ENCODE results near the gene KHNYN.
A peak's percentile ranks its signal among the peaks of the same experiment; 100 is the strongest.
"Not testable (repeated sequence)": the region's sequence is repeated elsewhere in the genome, so short reads cannot be mapped to it uniquely, and the experiment has no call there.

The KHNYN gene

DNA sequence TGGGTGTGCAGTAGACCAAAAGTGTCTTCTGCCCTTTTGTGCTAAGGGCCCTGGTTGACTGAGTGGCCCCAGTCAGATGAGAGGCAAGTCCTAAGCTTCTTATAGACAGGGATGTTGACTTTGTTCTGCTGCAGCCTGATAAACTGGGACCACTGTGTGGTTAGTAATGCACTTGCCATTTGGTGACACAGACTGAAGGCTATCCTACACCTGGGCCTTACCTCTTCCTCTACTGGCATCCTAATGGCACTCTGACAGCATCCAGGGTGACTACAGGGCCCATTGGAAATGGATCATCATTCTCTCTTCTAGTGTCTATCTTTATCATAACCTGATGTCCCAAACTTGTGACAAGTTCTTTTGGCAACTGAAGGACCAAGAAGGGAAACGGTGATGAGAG is 9.5 kb downstream of the KHNYN start:
- no peak for DNase-seq

- no peak for DNase-seq
These were observed 10.3 kb downstream of the KHNYN start for GRCh38 chr14:24439830-24440605.

GRCh38 chr14:24440606-24441399 is 11.0 kb downstream of the KHNYN start:
- no peak for DNase-seq

DNA sequence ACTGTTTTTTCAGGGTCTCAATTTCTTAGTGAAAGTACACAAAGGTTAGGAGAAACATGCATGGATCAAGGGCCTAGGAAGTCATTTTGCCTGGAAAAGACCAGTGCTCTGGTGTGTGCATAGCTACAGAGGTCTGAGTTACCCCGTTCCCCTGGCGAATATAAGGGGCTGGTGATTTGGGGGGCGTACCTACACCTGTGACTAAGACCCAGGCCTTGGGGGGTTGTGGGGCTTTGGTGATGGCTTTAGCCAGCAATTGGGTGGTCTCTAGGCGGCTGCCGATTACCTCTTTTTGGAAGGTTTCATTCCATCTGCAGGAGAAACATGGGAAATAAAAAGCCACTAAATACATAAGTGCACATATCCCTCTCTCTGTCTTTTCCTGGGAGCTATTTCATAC is 11.7 kb downstream of the KHNYN start:
- no peak for DNase-seq

DNA sequence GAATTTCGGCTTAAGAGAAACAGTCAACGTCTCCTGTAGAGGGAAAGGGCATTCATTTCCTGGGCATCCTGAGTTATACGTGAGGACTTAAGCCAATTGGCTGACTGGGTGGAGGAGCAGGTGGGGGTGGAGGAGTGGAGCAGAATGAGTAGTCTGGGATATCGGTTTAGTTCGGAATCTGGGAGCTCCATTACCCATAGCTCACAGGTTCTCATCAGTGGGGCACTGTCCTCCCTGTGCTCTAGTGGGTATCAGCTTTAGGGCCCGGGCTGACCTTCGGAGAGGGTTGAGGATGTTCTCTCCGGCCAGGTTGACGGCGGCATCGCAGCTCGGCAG is 12.1 kb downstream of the KHNYN start:
- DNase-seq = no peak

- DNase-seq = peak; percentile 98
These were observed 12.7 kb downstream of the KHNYN start, which contains the start of gene SDR39U1 for GRCh38 chr14:24442240-24443052. Gene SDR39U1, minus strand, starts transcription at chr14:24442776. Its CDS starts 7 bp downstream, at chr14:24442769.

DNA sequence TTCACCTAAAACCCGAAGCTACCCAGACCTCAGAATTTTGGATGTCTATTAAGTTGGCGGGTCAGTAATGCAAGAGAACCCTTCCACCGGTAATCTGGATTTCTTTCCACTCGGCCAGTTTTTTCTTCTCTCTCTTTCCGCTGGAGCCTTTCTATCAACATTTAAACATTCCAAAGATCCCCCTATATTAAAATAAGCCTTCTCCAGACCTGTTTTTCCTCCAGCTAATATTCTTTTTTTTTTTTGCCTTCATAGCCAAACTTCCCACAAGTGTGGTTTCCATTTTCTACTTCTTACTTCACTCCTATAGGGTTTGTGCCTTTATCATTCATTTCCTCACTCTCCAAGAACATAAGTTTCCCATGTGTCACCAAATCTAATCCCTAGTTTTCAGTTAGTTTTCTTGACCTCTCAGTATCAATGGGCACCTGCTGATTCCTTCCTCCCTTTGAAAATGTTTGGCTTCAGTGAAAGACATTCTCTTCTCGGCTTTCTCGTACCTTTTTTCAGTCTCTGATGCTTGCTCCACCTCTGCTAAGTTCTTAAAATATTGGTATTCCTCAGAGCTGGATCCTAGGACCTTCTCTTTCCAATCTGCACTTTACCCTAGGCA is 13.4 kb downstream of the KHNYN start:
- DNase-seq = no peak

DNA sequence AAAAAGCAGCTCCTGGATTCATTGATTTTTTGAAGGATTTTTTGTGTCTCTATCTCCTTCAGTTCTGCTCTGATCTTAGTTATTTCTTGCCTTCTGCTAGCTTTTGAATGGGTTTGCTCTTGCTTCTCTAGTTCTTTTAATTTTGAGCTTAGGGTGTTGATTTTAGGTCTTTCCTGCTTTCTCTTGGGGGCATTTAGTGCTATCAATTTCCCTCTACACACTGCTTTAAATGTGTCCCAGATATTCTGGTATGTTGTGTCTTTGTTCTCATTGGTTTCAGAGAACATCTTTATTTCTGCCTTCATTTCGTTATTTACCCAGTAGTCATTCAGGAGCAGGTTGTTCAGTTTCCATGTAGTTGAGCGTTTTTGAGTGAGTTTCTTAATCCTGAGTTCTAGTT is 21.1 kb downstream of the KHNYN start:
- not testable (repeated sequence) for DNase-seq

DNA sequence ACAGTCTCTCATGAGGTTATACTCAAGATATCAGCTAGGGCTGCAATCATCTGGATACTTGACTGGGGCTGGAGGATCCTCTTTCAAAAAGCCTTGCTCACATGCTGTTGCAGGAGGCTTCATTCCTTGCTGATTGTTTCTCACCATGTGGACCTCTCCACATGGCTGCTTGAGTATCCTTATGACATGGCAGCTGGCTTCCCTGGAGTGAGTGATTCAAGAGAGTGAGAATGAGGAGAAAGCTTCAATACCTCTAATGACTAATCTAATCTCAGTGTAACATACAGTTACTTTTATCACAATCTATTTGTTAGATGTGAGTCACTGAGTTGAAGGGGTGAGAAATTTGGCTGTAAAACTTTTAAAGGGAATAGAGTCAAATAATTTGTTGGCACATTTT is 27.2 kb downstream of the KHNYN start:
- no peak for DNase-seq

GRCh38 chr14:24458736-24459135 is 29.0 kb downstream of the KHNYN start:
- DNase-seq = no peak

GRCh38 chr14:24459331-24459730 is 29.6 kb downstream of the KHNYN start:
- DNase-seq = no peak

- no peak for DNase-seq
These were observed 31.6 kb downstream of the KHNYN start for GRCh38 chr14:24461336-24461735.

DNA sequence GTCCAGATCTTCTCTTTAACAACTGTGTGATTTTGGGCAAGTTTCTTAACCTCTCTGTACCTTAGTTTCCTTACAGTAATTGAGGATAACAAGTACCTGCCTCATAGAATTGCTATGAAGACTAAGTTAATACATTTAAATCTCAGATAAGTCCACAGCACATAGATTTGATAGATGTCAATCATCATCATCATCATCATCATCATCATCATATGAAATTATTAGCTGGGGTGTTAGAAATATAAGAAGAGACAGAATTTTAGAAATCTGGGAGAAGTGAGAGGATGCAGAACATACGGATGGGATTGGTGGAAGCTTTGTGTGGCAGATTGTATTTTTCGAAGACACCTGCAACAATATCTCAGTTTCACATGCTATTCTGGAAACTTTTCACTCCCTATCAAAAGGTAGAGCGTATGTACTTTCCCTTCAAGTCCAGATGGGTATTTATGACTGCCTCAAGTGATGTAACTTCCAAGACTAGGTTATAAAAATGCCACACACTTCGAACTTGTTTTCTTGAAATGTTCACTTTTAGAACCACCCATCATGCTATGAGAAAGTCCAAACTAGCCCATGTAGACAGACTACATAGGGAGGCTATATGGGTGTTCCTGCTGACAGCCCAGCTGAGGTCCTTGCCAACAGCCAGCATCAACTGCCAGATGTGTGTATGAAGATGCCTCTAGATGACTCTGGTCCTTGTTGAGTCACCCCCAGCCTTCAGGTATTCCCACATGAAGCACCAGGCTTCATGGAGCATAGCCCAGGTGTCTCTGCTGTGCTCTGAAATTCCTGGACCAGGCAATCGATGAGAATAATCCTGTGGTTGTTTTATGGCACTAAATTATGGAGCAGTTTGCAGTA is 33.5 kb downstream of the KHNYN start:
- no peak for DNase-seq

GRCh38 chr14:24463884-24464785 is 34.4 kb downstream of the KHNYN start:
- no peak for DNase-seq

DNA sequence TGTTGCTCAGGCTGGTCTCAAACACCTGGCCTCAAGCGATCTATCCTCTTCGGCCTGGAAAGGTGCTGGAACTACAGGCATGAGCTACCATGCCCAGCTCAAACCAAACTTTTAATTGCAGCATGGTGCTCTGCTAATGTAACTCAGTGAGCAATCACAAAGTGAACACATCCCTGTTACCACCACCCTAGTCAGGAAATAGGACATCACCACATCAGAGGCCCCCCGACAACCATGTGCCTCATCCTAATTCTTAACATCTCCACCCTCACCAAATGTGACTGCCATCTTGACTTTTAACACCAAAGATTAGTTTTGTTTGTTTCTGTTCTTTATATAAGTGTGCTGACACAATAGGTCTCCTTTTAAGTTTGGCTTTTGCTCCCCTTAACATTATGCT is 35.6 kb downstream of the KHNYN start:
- DNase-seq = no peak

GRCh38 chr14:24465805-24466204 is 36.1 kb downstream of the KHNYN start:
- no peak for DNase-seq

DNA sequence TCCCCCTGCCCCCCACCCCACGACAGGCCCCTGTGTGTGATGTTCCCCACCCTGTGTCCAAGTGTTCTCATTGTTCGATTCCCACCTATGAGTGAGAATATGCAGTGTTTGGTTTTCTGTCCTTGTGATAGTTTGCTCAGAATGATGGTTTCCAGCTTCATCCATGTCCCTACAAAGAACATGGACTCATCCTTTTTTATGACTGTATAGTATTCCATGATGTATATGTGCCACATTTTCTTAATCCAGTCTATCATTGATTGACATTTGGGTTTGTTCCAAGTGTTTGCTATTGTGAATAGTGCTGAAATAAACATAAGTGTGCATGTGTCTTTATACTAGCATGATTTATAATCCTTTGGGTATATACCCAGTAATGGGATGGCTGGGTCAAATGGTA is 40.7 kb downstream of the KHNYN start:
- DNase-seq = not testable (repeated sequence)

DNA sequence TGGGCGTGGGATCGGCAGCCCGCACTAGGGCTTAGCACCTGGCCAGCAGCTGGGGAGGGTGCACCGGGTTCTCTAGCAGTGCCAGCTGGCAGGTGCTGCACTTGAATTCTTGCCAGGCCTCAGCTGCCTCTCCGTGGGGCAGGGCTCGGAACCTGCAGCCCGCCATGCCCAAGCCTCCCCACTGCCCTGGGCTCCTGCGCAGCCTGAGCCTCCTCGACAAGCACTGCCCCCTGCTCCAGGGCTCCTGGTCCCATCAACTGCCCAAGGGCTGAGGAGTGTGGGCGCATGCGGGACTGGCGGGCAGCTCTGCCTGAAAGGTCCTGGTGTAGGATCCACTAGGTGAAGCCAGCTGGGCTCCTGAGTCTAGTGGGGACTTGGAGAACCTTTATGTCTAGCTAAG is 43.5 kb downstream of the KHNYN start:
- DNase-seq = no peak

GRCh38 chr14:24475261-24475660 is 45.5 kb downstream of the KHNYN start:
- peak; percentile 61 for DNase-seq

GRCh38 chr14:24479999-24480398 is 50.2 kb downstream of the KHNYN start:
- DNase-seq = not testable (repeated sequence)
